Non-pigmented ciliary epithelial cell (primary cell): ENCODE results near the gene NECTIN1.

ENCODE experiments used
- DNase-seq: peaks from one replicate; pipeline ENCODE4 v3.0.0-alpha.2; 2010; ENCODE audit warnings: low read depth

The NECTIN1 gene

GRCh38 chr11:119730789-119731386, 1.9 kb upstream of the NECTIN1 start:
- DNase-seq, result no peak

GRCh38 chr11:119729951-119730613, 1.1 kb upstream of the NECTIN1 start:
- DNase-seq, result no peak

GRCh38 chr11:119729581-119729927, 554 bp upstream of the NECTIN1 start:
- no peak for DNase-seq

- no peak for DNase-seq
Measured at GRCh38 chr11:119728211-119728626, 781 bp downstream of the NECTIN1 start.

GRCh38 chr11:119727523-119728151, 1.4 kb downstream of the NECTIN1 start:
- no peak for DNase-seq

- no peak for DNase-seq
Measured at GRCh38 chr11:119726585-119727522, 2.1 kb downstream of the NECTIN1 start.

GRCh38 chr11:119726150-119726553, 2.8 kb downstream of the NECTIN1 start:
- no peak for DNase-seq

- DNase-seq, result no peak
Measured at GRCh38 chr11:119724956-119725355, 4.0 kb downstream of the NECTIN1 start.

- no peak for DNase-seq
Measured at GRCh38 chr11:119723952-119724325, 5.1 kb downstream of the NECTIN1 start.

- no peak for DNase-seq
Measured at GRCh38 chr11:119723243-119723951, 5.6 kb downstream of the NECTIN1 start.

GRCh38 chr11:119722281-119722794, 6.7 kb downstream of the NECTIN1 start:
- no peak for DNase-seq

- no peak for DNase-seq
Measured at GRCh38 chr11:119721129-119722120, 7.6 kb downstream of the NECTIN1 start.

GRCh38 chr11:119720311-119720913, 8.6 kb downstream of the NECTIN1 start:
- no peak for DNase-seq

- DNase-seq, result no peak
Measured at GRCh38 chr11:119717839-119718534, 11.0 kb downstream of the NECTIN1 start.

- DNase-seq, result no peak
Measured at GRCh38 chr11:119716582-119717498, 12.2 kb downstream of the NECTIN1 start.

GRCh38 chr11:119714590-119714989, 14.4 kb downstream of the NECTIN1 start:
- DNase-seq, result no peak

GRCh38 chr11:119714189-119714588, 14.8 kb downstream of the NECTIN1 start:
- DNase-seq, result no peak

GRCh38 chr11:119713359-119714040, 15.5 kb downstream of the NECTIN1 start:
- DNase-seq, result no peak
